LNCAP (cell line): ENCODE data around the gene ZNF474.

Experiments used
- TF ChIP-seq, protein P1 (sequence below): fragments of 450-650 bp; IDR thresholded peaks from 2 replicates; pipeline ENCODE4 v1.5.1; 2017; ENCODE audit warnings: mild to moderate bottlenecking

Gene ZNF474

DNA sequence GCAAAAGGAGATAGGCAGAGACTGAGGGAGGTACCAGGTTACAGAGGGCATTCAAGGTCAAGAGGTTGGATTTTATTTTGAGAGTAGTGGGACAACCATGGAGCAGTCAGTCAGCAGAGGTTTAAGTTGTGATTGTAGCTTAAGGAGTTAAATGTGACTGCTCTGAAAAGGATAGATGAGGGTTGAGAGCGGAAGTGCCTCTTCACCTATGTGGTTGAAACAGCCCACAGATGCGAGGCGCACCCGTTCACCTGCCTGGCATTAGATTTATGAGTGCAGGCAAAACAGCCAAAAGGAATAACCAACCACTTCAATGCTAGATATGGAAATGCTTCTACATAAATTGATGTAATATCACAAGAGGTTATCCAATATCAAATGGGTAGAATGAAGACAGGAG lies 8.4 kb downstream of the ZNF474 start:
- TF ChIP-seq, protein P1, sequence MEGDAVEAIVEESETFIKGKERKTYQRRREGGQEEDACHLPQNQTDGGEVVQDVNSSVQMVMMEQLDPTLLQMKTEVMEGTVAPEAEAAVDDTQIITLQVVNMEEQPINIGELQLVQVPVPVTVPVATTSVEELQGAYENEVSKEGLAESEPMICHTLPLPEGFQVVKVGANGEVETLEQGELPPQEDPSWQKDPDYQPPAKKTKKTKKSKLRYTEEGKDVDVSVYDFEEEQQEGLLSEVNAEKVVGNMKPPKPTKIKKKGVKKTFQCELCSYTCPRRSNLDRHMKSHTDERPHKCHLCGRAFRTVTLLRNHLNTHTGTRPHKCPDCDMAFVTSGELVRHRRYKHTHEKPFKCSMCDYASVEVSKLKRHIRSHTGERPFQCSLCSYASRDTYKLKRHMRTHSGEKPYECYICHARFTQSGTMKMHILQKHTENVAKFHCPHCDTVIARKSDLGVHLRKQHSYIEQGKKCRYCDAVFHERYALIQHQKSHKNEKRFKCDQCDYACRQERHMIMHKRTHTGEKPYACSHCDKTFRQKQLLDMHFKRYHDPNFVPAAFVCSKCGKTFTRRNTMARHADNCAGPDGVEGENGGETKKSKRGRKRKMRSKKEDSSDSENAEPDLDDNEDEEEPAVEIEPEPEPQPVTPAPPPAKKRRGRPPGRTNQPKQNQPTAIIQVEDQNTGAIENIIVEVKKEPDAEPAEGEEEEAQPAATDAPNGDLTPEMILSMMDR: no peak

DNA sequence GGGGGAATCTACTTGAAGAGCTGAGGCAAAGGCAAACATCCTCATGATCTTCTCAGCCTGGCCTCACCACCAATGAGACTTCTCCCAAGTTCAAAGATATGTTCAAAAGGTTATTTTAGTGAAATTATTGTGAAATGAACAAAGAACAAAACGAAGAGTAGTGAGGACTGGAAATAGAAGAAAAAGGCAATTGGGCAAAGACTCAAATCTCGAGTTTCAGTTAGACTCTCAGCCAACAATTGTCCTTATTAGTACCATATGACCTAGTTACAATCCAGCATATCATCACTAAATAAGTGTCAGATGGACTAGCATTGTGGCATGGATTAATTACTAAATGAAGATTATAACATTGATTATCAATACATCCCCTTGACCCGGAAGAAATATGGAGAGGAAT lies 9.0 kb downstream of the ZNF474 start:
- TF ChIP-seq, protein P1: no peak

GRCh38 chr5:122140900-122141299 lies 11.6 kb downstream of the ZNF474 start:
- TF ChIP-seq, protein P1: no peak

DNA sequence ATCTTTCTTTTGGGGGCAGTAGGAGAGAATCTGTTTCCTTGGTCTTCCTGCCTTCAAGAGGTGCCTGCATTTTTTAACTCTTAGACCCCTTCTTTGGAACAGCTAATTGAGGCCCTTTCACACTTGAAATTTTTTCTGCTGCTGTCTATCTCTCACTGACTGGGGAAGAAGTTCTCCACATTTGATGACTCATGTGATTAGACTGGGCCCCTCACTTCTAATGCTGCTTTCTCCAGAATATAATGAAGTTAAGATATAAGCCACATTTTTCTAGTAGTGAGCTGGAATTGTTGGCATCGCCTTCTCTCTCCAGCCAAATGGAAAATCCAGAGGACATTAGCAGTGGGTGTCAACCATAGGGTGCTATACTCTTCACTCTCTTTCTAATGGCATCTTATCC lies 12.4 kb downstream of the ZNF474 start:
- TF ChIP-seq, protein P1: no peak

GRCh38 chr5:122142480-122143164 lies 13.3 kb downstream of the ZNF474 start:
- TF ChIP-seq, protein P1: no peak

DNA sequence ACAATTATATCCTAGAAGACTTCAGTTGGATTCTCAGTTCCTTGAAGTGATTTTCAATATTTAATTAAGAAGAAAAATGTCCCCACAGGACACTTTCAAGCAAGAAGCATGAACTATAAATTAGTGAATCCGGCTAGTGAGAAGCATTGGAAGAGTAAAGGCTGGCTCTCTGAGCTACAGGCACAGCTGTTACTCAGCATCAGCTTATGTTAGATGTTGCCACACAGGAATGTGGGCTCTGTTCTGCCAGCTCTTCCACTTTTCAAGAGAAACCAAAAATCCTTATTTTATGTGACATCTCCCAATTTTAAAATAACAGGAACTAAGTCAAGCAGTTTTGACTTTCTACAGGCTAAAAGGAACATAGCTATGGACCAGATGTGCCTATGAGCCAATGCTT lies 14.9 kb downstream of the ZNF474 start:
- TF ChIP-seq, protein P1: no peak

DNA sequence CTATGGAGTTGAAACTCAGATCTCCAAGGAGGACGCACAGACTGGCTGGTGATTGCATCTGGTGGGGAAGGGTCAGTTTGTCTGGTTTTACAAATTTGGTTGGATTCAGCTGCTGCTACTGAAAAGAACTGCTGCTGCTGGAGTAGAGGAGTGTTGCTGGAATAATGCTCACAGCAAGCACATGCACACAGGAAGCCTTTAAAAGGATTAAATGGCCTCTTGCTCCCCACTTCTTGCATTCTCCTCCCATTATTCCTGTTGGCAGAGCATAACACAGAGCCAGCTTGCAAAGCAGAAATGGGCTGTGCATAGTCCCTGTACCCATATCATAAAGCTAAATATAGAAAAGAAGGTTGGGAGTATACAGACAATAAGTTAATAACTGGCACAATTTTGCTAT lies 16.6 kb downstream of the ZNF474 start:
- TF ChIP-seq, protein P1: no peak
